ENCODE results near the gene C17orf67. TPM values are rescaled to one million over a fixed set of nuclear protein-coding genes. Genes with fewer than 3 reads are reported as not detected.
A peak's percentile ranks its signal among the peaks of the same experiment; 100 is the strongest.

The C17orf67 gene
- total RNA-seq, 1 donor from 2014 or later = 1.1 TPM

DNA sequence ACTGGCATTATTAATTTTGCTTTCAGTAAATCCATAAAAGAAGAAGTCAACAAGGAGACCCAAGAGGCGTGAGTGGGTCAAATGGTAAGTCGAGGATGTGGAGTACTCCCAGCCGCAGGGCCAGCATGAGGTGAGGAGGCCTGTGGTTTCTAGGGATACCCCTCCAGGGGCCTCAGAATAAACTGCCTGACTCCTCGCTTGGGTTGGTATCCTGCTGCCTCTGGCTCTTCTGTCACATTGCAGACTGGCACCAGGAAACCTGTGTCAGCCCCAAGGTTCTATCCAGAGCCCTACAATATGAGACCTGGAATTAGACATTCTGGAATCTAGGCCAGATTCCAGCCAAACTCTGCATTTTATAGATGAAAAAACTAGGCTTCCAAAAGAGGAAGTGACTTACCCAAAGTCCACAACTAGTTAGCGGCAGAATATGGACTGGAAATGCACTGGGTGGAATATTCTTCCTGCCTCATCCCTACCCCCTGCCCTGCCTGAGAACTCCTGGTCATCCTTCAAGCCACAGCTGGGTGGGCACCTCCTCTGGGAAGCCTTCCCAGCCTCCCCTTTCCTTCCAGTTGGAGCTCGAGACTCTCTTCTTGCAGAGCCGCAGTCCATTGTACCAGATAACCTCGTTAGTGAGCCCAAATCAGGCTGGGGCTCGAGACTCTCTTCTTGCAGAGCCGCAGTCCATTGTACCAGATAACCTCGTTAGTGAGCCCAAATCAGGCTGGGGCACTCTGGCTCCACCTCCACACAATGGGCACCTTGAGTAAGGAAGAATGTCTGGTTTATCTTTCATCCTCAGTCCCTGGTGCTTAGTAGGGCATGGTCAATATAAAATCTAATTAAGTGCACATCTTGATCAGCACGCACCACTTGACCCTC is 22.6 kb downstream of the C17orf67 start:
- ATAC-seq = no peak
- DNase-seq = no peak
- intact Hi-C loops (cut with micrococcal nuclease) = no loop called here

DNA sequence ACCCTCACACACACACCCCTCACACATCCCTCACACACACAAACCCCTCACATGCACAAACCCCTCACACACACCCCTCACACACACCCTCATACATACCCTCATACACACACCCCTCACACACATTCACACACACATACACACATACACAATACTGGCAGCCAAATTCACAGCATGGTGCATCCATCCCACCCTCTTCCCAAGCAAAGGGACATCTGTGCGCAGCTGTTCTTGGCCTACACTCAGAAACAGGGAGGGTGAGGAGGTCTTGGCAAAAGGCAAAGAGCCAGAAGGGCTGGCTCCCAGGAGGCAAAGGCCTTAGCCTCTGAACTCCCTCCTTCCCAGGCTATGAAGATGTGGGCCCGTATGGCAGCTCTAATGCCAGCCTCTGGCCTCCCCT is 23.4 kb downstream of the C17orf67 start:
- DNase-seq (peak; percentile 56), ATAC-seq (peak; percentile 84)
- intact Hi-C loops (cut with micrococcal nuclease) = no loop called here

DNA sequence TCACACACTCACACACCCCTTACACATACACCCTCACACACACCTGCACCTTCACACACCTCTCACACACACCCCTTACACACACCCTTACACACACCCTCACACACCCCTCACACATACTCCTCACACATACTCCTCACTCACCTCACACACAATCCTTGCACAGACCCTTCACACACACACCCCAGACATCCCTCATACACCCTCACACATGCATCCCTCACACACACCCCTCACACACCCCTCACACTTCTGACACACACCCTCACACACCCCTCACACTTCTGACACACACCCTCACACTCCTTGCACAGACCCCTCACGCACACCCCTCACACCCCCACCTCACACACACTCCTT is 23.9 kb downstream of the C17orf67 start:
- DNase-seq (no peak), ATAC-seq (no peak)
- intact Hi-C loops (cut with micrococcal nuclease) = no loop called here

DNA sequence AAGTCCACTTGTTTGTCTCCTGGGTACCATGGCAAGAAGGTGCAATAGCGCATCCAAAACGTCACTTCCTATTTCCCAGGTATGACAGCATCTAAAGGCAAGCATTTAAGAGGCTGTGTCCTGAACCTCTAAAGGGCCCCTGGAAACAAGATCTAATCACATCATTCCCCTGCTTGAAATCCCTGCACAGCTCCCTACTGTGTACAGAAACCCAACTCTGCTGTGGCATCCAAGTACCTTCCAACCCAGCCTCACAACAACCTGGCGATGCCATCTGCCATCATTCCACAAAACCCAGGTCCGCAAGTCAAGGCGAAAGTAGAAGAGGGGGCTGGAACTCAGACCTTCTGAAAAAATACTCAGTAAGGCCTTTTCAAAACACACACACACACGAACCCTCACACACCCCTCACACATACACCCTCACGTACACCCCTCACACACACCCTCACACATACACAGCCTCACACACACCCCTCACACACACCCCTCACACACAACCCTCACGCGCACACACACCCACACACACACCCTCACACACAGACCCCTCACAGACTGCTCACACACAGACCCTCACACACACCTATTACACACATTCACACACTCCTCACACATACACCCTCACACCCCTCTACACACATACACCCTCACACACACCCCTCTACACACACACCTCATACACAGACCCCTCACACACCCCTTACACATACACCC is 24.5 kb downstream of the C17orf67 start:
- DNase-seq (no peak), ATAC-seq (no peak)
- intact Hi-C loops (cut with micrococcal nuclease) = no loop called here

DNA sequence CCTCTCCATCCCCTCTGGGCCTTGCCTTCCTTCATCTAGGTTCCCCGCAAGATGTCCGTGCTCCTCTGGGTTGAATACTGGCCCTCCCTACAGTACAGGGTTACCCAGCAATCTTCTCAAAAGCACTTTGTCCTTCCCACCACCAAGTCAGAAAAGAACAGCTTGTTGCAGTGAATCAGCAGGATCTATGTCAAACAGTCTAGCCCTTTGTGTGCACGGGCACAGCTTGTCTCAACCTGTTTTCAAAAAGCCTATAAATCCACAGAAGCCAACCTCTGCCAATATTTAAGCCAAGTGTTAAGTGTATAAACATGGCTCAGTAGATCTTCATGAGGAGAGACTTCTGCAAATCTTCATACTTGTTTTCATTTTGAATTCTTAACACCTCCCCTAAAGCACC is 25.2 kb downstream of the C17orf67 start:
- ATAC-seq (no peak), DNase-seq (no peak)
- intact Hi-C loops (cut with micrococcal nuclease) = no loop called here

DNA sequence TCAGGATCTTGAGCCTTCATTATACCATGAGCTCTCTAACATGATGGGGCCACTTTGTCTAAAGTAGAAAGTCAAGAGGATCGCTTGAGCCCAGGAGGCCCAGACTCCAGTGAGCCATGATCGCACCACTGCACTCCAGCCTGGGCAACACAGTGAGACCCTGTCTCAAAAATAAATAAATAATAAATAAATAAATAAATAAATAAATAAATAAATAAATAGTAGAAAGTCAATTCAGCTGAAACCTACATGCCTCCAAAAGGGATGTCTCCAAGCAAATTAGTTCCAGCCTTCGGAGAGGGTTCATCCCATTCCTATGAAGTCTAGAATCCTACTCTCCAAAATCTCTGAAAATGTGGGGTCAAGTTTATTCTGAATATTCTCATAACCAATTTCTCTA is 26.0 kb downstream of the C17orf67 start:
- intact Hi-C loops (cut with micrococcal nuclease) = no loop called here
- ATAC-seq (no peak), DNase-seq (no peak)

DNA sequence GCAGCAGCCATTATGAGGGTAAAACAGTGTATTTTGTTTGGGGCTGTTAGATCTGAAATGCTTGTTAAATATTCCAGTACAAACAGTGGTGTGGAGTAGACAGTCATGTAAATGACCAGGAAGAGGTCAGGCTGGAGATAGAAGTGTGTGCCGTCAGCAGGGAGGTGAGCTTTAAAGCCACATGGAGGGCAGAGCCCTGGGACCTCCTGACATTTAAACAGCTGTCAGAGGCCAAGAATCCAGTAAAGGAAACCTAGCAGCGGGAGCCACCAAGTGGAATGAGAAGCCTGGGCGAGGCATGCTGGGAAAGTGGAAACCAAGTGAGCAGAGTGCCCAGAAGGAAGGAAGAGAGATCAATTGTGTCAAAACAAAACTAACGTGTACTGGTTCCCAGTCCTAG is 26.8 kb downstream of the C17orf67 start:
- DNase-seq (no peak), ATAC-seq (no peak)
- intact Hi-C loops (cut with micrococcal nuclease) = no loop called here

DNA sequence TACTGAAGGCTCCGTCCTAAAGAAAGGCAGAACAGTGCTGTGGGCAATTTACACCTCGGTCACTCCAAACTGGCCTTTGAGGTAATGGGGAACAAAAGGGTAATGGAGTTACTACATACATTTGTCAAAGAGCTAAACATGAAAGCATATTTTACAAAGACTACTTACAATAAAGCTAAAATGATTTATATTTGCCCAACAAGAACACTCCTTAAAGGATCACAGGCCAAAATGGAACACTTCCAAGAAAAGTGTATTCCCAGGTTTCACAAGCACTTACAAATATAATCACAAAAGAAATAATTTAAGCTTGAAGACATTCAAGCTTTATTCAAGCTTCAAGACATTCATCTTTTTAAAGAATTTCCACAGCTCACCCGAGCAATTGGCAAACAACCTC is 29.3 kb downstream of the C17orf67 start:
- DNase-seq (no peak), ATAC-seq (no peak)
- intact Hi-C loops (cut with micrococcal nuclease) = no loop called here

DNA sequence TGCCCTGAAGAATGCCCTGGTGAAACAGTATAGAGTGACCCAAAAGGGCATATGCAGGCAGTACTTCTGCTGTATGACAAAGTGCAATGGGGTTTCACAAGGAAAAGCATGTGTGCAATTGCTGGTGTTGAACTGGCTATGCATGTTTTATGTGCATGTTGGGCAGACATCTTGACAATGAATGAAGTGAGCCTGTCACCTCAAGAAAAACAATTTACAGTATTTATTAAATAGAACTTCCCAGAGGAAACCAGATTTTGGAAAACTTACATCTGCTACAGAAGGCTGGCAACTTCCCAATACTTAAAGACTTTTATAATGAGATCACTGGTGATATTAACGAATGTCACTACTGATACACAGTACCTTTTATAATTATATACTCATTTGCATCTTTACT is 30.6 kb downstream of the C17orf67 start:
- no peak for ATAC-seq
- intact Hi-C loops (cut with micrococcal nuclease) = no loop called here
- DNase-seq = no peak

DNA sequence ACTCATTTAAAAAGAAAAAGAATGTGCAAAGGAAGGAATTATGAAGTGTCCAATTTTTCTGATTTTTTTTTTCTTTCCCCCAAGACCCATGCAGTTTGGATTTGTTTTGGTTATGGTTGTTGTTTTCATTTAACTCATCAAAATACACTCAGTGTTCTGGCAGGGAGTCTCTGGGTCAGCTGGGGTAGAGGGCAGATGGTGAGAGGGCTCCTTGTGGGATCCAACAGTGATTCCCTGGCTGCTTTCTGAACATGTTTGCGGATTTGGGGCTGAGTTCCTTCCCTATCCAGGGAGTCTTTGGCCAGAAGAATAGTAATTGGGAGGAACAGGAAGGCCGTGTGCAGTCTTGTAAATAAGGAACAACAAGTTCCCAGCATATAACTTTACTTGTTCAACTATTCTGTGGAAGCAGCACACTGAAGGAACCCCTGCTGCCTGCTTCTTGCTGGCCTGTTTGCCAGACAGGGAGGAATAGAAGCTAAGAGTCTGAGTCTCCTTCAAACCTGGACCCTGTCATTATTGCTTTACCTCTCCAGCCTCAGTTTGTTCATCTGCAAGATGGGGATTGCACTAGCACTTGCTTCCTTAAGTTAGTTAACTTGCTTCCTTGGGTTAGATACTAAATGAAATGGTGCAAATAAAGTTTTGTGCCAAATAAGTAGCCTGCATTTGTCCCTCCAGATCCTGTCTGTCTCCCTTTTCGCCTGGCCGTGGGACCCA is 32.1 kb downstream of the C17orf67 start:
- ATAC-seq = peak; percentile 75
- no peak for DNase-seq
- intact Hi-C loops (cut with micrococcal nuclease) = no loop called here

DNA sequence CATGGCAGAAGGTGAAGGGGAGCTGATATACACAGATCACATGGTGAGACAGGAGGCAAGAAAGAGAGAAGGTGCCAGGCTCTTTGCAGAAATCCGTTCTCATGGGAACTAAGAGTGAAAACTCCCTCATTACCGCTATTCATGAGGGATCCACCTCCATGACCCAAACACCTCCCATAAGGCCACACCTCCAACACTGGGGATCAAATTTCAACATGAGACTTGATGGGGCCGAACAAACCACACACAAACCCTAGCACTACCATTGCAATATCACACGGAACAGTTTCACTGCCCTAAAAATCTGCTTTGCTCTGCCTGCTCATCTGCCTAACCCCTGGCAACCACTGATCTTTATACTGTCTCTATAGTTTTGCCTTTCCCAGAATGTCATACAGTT is 34.8 kb downstream of the C17orf67 start:
- intact Hi-C loops (cut with micrococcal nuclease) = no loop called here
- ATAC-seq = no peak
- DNase-seq = no peak

DNA sequence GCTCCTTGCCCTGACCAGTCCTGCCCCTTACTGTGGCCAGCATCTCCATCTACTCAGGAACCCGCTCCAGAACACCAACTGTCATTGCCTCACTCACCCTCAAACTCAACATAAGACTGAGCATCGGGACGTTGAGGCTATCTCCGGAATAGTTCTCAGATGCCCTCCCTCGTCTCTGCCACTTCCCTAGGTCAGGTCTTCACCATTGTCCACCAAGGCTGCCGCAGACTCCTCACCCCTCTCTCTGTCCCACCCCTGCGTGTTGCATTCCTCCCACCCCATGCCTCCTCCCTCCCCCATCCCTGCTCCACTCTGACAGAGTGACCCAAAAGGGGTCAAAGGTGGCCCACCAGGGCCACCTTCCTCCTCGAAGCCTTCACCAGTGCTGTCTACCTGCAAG is 37.2 kb downstream of the C17orf67 start:
- intact Hi-C loops (cut with micrococcal nuclease) = no loop called here
- no peak for DNase-seq
- no peak for ATAC-seq

DNA sequence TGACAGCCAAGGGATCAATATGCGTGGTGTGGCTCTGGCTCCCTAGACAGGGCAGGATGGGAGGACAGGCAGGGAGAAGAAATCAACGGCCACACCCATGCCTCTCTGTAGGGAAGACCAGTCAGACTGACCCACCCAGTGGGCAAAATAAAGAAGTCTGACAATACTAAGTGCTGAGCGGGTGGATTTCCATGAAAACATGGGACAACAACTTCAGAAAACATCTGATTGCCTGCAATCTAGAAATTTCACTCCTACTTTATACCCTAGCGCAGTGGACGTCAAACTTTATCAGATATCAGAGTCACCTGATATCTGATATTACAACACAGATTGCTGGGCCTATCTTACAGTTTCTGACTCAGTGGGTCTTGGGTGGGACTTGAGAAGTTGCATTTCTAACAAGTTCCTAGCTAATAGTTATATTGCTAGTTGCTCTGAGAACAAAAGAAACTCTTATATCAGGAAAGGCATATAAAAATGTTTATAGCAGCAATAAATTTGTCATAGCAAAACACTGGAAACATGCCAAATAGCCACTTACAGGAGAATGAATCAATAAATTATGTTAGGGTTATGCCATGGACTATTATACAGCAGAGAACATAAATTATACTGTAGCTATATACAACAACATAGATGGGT is 38.4 kb downstream of the C17orf67 start:
- intact Hi-C loops (cut with micrococcal nuclease) = no loop called here
- no peak for DNase-seq
- ATAC-seq = no peak

DNA sequence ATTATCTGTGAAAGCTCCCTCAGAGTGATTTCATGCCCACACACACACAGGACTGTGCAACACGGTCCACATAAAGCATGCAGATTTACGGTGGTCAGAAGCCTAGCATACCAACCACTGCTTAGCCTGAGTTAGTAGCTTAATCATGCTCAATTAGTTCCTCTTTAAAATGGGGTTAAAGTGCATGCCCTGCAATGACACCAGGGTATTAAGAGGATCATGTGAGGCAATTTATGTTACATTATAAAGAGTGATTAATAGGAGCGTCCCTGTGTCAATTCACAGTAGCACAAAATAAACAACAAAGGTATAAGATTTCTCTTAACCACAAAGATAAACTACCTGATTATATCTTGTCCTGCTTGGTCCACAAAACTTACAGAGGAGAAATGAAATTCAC is 39.8 kb downstream of the C17orf67 start:
- intact Hi-C loops (cut with micrococcal nuclease) = no loop called here
- ATAC-seq (no peak), DNase-seq (no peak)

DNA sequence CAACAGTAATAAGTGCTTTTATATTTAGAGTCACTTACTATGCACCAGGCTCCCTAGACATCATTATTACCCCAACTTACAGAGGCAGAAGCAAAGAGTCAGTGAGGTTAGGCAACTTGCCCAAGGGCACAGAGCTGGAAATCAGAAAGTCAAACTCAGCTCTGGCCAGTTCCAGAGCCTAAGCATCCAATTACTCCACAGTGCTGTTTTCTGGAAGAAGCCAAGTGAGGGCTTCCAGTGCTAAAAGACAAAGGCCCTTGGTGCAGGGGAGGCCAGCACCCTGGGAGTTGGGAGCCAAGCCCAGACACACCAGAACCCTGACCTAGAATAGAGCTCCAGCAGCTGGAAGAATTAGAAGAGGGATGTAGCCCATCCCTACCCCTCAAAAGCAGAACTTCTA is 40.2 kb downstream of the C17orf67 start:
- intact Hi-C loops (cut with micrococcal nuclease) = no loop called here
- ATAC-seq = no peak
- no peak for DNase-seq

DNA sequence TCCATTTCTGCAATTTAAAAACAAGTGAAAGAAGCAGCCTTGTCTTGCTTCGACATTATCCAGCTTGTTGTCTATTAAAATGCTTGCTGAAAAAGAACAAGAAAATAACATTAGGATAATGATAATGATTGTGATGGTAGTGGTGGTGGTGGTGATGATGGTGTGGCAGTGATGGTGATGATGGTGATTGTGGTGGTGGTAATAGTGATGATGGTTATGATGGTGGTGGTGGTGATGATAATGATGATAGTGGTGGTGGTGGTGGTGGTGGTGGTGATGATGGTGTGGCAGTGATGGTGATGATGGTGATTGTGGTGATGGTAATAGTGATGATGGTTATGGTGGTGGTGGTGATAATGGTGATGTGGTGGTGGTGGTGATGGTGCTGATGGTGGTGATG is 41.5 kb downstream of the C17orf67 start:
- no peak for DNase-seq
- intact Hi-C loops (cut with micrococcal nuclease) = no loop called here
- no peak for ATAC-seq

DNA sequence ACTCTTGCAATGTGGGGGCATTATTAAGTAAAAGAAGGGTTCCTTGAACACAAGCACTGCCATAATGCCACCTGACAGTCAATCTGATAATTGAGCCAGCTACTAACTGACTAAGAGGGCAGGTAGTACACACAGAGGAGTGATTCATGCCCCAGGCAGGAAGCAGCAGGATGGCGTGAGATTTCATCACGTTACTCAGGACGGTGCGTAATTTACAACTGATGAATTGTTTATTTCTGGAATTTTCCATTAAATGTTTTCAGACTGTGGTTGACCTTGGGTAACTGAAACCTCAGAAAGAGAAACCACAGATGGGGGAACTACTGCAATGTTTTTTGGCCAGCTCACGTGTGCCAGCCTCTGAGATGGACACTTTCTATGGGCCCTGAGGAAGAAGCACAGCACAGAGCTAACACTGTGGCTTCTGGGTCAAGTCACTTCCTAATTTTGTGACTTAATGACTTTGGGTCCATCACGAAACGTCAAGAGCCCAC is 46.7 kb downstream of the C17orf67 start:
- no peak for DNase-seq
- peak; percentile 20 for ATAC-seq
- intact Hi-C loops (cut with micrococcal nuclease) = no loop called here

DNA sequence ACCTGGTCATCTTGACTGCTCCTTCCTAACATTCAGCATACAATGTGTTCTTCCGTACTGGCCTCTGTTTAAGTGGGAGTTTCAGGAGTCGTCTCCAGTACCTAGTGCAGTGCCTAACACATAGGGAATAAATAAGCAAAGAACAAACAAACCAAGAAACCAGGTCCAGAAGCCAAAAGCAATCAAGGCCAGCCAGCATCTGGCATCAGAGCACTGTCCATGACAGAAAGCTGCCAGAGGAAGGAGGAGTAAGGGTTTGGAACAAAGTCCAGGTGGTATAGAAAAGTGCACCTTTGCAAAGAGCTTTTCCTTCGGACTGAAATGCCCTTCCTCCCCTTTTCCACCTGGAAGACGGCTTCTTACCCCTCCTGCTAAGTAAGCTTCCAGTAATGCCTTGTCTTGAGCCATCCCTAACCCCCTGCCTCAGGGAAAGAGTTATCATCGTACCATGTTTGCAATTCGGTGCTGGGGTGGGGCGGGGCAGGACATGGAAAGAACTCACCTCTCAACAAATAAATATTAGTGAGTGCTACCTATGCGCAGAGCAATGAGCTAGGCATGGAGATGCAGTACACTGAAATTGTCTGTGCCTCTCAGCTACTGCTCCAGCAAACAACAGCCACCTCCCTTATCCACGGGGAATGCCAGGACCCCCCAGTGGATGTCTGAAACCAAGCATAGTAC is 47.6 kb downstream of the C17orf67 start:
- DNase-seq = no peak

DNA sequence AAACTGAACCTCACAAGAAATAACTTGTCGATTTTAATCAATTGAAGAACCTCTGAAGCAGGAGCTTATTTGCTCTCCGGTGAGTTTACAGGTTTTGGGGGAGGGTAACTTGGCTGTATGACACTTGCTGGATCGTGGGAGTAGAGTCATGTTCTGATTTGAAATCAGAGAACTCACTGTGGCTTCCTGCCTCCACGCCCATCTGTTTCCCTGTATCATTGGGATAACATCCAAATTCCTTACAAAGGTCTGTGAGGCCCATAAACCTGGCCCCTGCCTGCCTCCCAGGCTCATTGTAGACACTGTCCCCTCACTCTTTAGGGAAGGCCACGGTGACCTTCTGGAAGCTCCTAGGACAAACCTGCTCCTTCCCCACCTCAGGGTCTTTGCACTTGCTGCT is 48.3 kb downstream of the C17orf67 start:
- intact Hi-C loops (cut with micrococcal nuclease) = no loop called here
- no peak for DNase-seq
- no peak for ATAC-seq

More for the DNA sequence above, 47.6 kb downstream of the C17orf67 start:
- intact Hi-C loops (cut with micrococcal nuclease) = no loop called here
- no peak for ATAC-seq

Data from left ventricle myocardium superior (tissue), 1 donor.